Measurements from ENCODE around the gene RAMP2. TPM values are rescaled to one million over a fixed set of nuclear protein-coding genes. Genes with fewer than 3 reads are reported as not detected.
A peak's percentile ranks its signal among the peaks of the same experiment; 100 is the strongest.

The RAMP2 gene
- total RNA-seq, 3 donors from 2014 or later (not counting 1 experiment from before 2014, with no cell fraction given), result not detected

- no peak overlapping the region for H3K27ac Mint-ChIP-seq
- H3K4me3 Mint-ChIP-seq, result no peak overlapping the region
- intact Hi-C loops (cut with micrococcal nuclease), result no loop called here
- DNase-seq, result peak in 1 of 2 donors; percentile 27
- H3K4me3 ChIP-seq (ENCODE audit: low read length), result no peak overlapping the region
- H3K9me3 Mint-ChIP-seq, result no peaks in the 10 kb centered on the region
- H3K27me3 ChIP-seq (ENCODE audit: control insufficient read depth, insufficient read depth, low read length), result peaks cover 37% of the 10 kb centered on the region
- peaks cover 0 to 11% of the 10 kb centered on the region in 2 donors for H3K4me1 Mint-ChIP-seq
- peaks cover 49 to 59% of the 10 kb centered on the region in 2 donors for H3K27me3 Mint-ChIP-seq (ENCODE audit: low read depth in 2 of 2)
- no peaks in the 10 kb centered on the region for H3K36me3 Mint-ChIP-seq
- peaks cover 8% of the 10 kb centered on the region for H3K4me1 ChIP-seq (ENCODE audit: control insufficient read depth, insufficient read depth, low read length)
- no peak overlapping the region for H3K27ac ChIP-seq (ENCODE audit: low read length)
- no peaks in the 10 kb centered on the region for H3K36me3 ChIP-seq (ENCODE audit: control insufficient read depth, insufficient read depth, low read length)
- no peaks in the 10 kb centered on the region for H3K9me3 ChIP-seq (ENCODE audit: control insufficient read depth, insufficient read depth, low read length)
- 9% methylated on average over 51 of the region's 52 CpGs for WGBS (ENCODE audit: insufficient coverage)
- no peak for ATAC-seq
- TF ChIP-seq, protein P1, sequence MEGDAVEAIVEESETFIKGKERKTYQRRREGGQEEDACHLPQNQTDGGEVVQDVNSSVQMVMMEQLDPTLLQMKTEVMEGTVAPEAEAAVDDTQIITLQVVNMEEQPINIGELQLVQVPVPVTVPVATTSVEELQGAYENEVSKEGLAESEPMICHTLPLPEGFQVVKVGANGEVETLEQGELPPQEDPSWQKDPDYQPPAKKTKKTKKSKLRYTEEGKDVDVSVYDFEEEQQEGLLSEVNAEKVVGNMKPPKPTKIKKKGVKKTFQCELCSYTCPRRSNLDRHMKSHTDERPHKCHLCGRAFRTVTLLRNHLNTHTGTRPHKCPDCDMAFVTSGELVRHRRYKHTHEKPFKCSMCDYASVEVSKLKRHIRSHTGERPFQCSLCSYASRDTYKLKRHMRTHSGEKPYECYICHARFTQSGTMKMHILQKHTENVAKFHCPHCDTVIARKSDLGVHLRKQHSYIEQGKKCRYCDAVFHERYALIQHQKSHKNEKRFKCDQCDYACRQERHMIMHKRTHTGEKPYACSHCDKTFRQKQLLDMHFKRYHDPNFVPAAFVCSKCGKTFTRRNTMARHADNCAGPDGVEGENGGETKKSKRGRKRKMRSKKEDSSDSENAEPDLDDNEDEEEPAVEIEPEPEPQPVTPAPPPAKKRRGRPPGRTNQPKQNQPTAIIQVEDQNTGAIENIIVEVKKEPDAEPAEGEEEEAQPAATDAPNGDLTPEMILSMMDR (IDR thresholded peaks at IDR 0.05), result no peak
These were observed 24.0 kb downstream of the RAMP2 start for GRCh38 chr17:42784811-42785592.

DNA sequence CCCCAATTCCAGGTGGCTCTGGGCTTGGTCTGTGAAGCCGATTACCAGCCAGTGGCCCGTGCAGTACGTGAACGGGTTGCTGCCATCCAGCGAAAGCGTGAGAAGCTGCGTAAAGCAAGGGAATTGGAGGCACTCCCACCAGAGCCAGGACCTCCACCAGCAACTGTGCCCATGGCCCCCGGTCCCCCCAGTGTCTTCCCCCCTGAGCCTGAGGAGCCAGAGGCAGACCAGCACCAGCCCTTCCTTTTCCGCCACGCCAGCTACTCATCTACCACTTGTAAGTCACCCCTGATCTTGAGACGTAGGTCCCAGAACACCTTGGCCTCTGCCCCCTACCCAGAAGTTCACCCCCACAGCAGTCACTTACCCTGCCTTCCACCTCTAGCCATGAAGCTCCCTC, 26.2 kb downstream of the RAMP2 start:
- H3K27me3 ChIP-seq (ENCODE audit: control insufficient read depth, insufficient read depth, low read length), result peaks cover 25% of the 10 kb centered on the region
- 84% methylated on average over 11 of the region's 11 CpGs for WGBS (ENCODE audit: insufficient coverage)

DNA sequence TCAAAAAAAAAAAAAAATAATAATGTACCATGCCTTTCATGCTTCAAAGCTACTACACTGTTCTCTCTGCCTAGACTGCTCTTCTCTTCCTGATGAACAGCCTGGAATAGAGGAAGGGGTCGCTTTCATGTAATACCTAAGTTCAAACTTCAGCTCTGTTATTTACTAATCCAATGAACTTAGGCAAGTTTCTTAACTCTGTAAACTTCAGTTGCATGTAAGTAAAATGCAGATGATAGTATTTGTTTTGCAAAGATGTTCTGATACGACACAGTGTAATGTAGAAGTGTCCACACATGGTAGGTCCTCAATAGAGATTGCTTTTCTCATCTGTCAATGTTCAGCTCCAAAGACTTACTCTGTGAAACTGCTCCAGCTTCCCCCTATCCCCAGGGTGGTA, 30.9 kb downstream of the RAMP2 start:
- 83% methylated on average over 1 of the region's 2 CpGs for WGBS (ENCODE audit: insufficient coverage)
- intact Hi-C loops (cut with micrococcal nuclease), result no loop called here
- Histone ChIP-seq H3K4me3 (ENCODE audit: low read length) (no peak overlapping the region), H3K36me3 (ENCODE audit: control insufficient read depth, insufficient read depth, low read length) (no peaks in the 10 kb centered on the region), H3K27ac (ENCODE audit: low read length) (no peak overlapping the region), H3K27me3 (ENCODE audit: control insufficient read depth, insufficient read depth, low read length) (peaks cover 4% of the 10 kb centered on the region), H3K9me3 (ENCODE audit: control insufficient read depth, insufficient read depth, low read length) (no peaks in the 10 kb centered on the region), H3K4me1 (ENCODE audit: control insufficient read depth, insufficient read depth, low read length) (no peaks in the 10 kb centered on the region)
- H3K4me1 Mint-ChIP-seq, result peaks cover 0 to 23% of the 10 kb centered on the region in 2 donors
- peaks cover 14 to 28% of the 10 kb centered on the region in 2 donors for H3K27me3 Mint-ChIP-seq (ENCODE audit: low read depth in 2 of 2)
- DNase-seq, result no peak
- no peak overlapping the region for H3K27ac Mint-ChIP-seq
- no peak for ATAC-seq
- H3K36me3 Mint-ChIP-seq, result no peaks in the 10 kb centered on the region
- no peaks in the 10 kb centered on the region for H3K9me3 Mint-ChIP-seq
- TF ChIP-seq, protein P1 (IDR thresholded peaks at IDR 0.05), result no peak
- H3K4me3 Mint-ChIP-seq, result no peak overlapping the region

More for the DNA sequence above, 26.2 kb downstream of the RAMP2 start:
- TF ChIP-seq, protein P1 (IDR thresholded peaks at IDR 0.05), result no peak
- no peaks in the 10 kb centered on the region for H3K4me1 ChIP-seq (ENCODE audit: control insufficient read depth, insufficient read depth, low read length)
- DNase-seq (no peak), ATAC-seq (no peak)
- H3K4me1 Mint-ChIP-seq, result peaks cover 0 to 5% of the 10 kb centered on the region in 2 donors
- H3K36me3 ChIP-seq (ENCODE audit: control insufficient read depth, insufficient read depth, low read length), result no peaks in the 10 kb centered on the region
- H3K4me3 Mint-ChIP-seq, result no peak overlapping the region
- H3K9me3 Mint-ChIP-seq, result no peaks in the 10 kb centered on the region
- no peak overlapping the region for H3K4me3 ChIP-seq (ENCODE audit: low read length)
- H3K36me3 Mint-ChIP-seq, result no peaks in the 10 kb centered on the region
- no peak overlapping the region for H3K27ac Mint-ChIP-seq
- H3K27ac ChIP-seq (ENCODE audit: low read length), result no peak overlapping the region
- peaks cover 49 to 57% of the 10 kb centered on the region in 2 donors for H3K27me3 Mint-ChIP-seq (ENCODE audit: low read depth in 2 of 2)
- intact Hi-C loops (cut with micrococcal nuclease), result no loop called here
- no peaks in the 10 kb centered on the region for H3K9me3 ChIP-seq (ENCODE audit: control insufficient read depth, insufficient read depth, low read length)
